HEK293T (cell line): ENCODE data around the gene IFI27L1.

ENCODE experiments used
- ARNT ChIP-seq: fragments of 450-650 bp; IDR thresholded peaks from 2 replicates; pipeline ENCODE4 v1.6.1; 2017; ENCODE audit warnings: mild to moderate bottlenecking
- ELF4 ChIP-seq: fragments of 450-650 bp; IDR thresholded peaks from 2 replicates; pipeline ENCODE4 v1.6.1; 2017; ENCODE audit warnings: antibody characterized with exemption
- FOXK2 ChIP-seq: fragments of 450-650 bp; IDR thresholded peaks from 2 replicates; pipeline ENCODE4 v1.6.1; 2016; ENCODE audit warnings: mild to moderate bottlenecking
- FOXM1 ChIP-seq: fragments of 450-650 bp; IDR thresholded peaks from 2 replicates; pipeline ENCODE4 v1.6.1; 2017; ENCODE audit warnings: mild to moderate bottlenecking, borderline replicate concordance
- LEF1 ChIP-seq: fragments of 450-650 bp; IDR thresholded peaks from 2 replicates; pipeline ENCODE4 v1.6.1; 2017; ENCODE audit warnings: mild to moderate bottlenecking, borderline replicate concordance
- SP1 ChIP-seq: fragments of 450-650 bp; IDR thresholded peaks from 2 replicates; pipeline ENCODE4 v1.6.1; 2017
- SUZ12 ChIP-seq: fragments of 450-650 bp; IDR thresholded peaks from 2 replicates; pipeline ENCODE4 v1.6.1; 2016; ENCODE audit warnings: mild to moderate bottlenecking
- ZNF384 ChIP-seq: fragments of 450-650 bp; IDR thresholded peaks from 2 replicates; pipeline ENCODE4 v1.6.1; 2016

DNA sequence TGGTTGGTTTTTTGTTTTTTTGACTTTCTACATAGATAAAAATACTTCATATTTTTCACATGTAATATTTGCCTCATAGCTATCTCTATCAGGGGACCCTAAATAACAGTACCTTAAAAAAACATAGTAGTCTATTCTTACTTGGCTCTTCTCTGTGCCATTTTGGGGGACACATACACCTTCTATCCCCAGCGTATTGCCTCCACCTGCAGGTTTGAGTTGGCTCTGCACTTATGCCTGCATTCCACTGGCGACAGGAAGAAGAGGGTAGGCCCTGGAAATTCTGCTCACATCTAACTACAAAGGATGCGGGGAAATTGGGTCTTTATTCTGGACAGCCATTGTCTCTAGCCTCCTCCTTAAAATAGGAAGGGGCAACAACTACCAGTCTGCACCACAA, 62.1 kb downstream of the IFI27L1 start:
- no peak for TF ChIP-seq FOXK2
- no peak for TF ChIP-seq ZNF384
- TF ChIP-seq ELF4 = no peak
- no peak for TF ChIP-seq SUZ12
- TF ChIP-seq FOXM1 = no peak
- TF ChIP-seq LEF1 = no peak
- TF ChIP-seq SP1 = no peak
- TF ChIP-seq ARNT = no peak
